ENCODE measurements around the gene GALP. TPM values are rescaled to one million over a fixed set of nuclear protein-coding genes. Genes with fewer than 3 reads are reported as not detected.

GALP gene
- total RNA-seq, 2 donors from 2014 or later, result not detected

DNA sequence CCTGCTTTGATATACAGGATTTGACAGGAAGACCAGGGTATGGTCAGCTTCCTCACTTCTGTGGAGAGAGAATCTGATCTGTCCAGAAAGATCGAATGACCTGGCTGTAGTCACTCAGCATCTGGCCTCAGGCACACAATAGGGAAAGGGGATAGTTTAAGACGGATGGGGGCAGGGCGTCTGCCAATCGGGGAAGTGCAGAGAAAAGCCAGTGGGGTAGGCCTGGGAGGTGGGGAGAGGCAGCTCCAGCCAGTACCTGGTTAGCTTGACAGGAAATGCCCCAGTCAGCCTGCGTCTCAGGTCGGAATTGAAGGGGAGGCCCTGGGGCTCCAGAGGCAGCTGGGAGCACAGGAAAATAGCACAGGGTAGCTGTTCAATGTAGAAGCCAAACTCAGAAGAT lies 22.3 kb upstream of the GALP start:
- no peak for DNase-seq
- H3K4me1 ChIP-seq, result no peaks in the 10 kb centered on the region
- no peak overlapping the region for H3K9ac ChIP-seq (ENCODE audit: low read depth in 2 of 2, low read length in 2 of 2)
- peaks cover 1% of the 10 kb centered on the region for H3K36me3 ChIP-seq
- TF ChIP-seq, protein P1, sequence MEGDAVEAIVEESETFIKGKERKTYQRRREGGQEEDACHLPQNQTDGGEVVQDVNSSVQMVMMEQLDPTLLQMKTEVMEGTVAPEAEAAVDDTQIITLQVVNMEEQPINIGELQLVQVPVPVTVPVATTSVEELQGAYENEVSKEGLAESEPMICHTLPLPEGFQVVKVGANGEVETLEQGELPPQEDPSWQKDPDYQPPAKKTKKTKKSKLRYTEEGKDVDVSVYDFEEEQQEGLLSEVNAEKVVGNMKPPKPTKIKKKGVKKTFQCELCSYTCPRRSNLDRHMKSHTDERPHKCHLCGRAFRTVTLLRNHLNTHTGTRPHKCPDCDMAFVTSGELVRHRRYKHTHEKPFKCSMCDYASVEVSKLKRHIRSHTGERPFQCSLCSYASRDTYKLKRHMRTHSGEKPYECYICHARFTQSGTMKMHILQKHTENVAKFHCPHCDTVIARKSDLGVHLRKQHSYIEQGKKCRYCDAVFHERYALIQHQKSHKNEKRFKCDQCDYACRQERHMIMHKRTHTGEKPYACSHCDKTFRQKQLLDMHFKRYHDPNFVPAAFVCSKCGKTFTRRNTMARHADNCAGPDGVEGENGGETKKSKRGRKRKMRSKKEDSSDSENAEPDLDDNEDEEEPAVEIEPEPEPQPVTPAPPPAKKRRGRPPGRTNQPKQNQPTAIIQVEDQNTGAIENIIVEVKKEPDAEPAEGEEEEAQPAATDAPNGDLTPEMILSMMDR (IDR thresholded peaks at IDR 0.05), result no peak
- no peak overlapping the region for H3K4me3 ChIP-seq
- intact Hi-C loops (cut with DNase I), result no loop called here
- H3K27ac ChIP-seq, result no peak overlapping the region
- no peaks in the 10 kb centered on the region for H3K27me3 ChIP-seq
- no peaks in the 10 kb centered on the region for H3K9me3 ChIP-seq

DNA sequence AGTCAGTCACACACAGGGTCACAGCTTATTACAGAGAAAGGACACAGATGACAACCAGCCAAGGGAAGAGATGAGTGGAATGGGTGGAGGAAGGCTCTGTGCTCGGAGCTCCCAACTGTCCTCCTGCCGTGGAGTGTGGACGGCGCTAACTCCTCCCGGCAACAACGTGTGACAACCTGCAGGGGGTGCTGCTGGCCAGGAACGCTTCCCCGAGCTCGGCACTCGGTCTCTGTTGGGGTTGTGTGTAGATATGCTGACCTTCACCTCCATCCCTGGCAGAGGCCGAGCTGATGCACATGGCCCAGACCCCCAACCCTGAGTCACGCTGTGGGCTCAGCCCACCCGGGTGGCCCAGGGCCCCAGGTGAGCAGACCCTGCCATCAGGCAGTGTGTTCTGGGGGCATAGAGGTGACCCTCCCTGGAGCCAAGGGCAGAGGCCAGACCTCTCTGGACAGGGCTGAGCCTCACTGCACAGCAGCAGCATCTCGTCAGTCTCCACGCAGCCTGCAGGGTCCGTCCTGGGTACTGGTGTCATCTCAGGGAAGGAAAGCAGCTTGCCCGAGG lies 20.6 kb upstream of the GALP start:
- no peaks in the 10 kb centered on the region for H3K9me3 ChIP-seq
- no peaks in the 10 kb centered on the region for H3K4me1 ChIP-seq
- no peak overlapping the region for H3K9ac ChIP-seq (ENCODE audit: low read depth in 2 of 2, low read length in 2 of 2)
- no peak overlapping the region for H3K4me3 ChIP-seq
- TF ChIP-seq, protein P1 (IDR thresholded peaks at IDR 0.05), result no peak
- intact Hi-C loops (cut with DNase I), result no loop called here
- H3K36me3 ChIP-seq, result no peaks in the 10 kb centered on the region
- no peak overlapping the region for H3K27ac ChIP-seq
- H3K27me3 ChIP-seq, result no peaks in the 10 kb centered on the region
- DNase-seq, result no peak

DNA sequence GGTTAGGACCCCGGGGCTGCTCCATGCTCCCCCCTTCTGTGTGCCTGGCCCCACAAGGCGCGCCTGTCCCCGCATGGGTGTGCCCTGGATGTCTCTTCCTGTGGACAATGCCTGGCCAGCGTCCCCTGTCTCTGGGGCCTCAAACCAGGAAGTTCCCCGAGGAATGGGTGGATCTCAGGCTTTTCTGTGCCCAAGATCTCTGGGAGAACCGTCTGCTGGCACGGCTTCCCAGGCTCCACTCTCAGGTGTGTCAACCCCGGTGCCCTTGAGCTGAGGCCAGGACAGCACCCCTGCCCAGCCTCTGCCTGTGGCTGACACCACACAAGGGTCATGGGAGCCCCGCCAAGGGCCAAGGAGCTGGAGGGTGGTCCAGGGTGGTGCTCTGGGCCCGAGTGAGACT lies 19.0 kb upstream of the GALP start:
- Histone ChIP-seq H3K36me3 (no peaks in the 10 kb centered on the region), H3K9ac (ENCODE audit: low read depth in 2 of 2, low read length in 2 of 2) (peak overlapping the region in 1 of 2 donors; percentile 31), H3K4me3 (no peak overlapping the region), H3K27me3 (no peaks in the 10 kb centered on the region), H3K4me1 (no peaks in the 10 kb centered on the region), H3K9me3 (no peaks in the 10 kb centered on the region), H3K27ac (peak overlapping the region; percentile 54)
- intact Hi-C loops (cut with DNase I), result no loop called here
- DNase-seq, result peak; percentile 67
- TF ChIP-seq, protein P1 (IDR thresholded peaks at IDR 0.05), result no peak

DNA sequence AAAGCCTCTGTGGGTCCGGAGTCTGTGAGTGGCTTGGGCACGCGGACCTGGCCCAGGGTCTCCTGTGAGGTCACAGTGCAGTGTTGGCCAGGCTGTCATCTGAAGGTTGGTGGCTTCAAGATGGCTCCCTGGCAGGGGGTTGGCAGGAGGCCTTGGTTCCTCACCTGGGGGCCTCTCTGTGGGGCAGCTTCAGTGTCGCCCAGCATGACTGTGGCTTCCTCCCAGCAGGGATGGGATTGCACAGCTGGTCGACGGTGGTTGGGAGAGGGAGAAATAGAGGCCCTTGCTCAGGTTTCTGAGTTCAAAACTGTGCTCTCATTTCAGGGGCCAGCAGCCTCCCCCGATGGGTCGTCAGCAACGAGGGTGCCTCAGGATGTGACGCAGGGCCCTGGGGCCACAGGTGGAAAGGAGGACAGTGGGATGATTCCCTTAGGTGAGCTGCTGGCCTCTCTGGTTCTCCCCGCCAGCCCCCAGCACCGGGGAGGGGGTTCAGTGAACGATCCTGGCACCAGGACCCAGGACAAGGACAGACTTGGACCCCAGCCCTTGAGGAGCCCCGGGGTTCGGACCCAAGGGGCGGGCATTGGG lies 17.5 kb upstream of the GALP start:
- H3K4me1 ChIP-seq, result no peaks in the 10 kb centered on the region
- no peak overlapping the region for H3K4me3 ChIP-seq
- H3K9me3 ChIP-seq, result no peaks in the 10 kb centered on the region
- no peaks in the 10 kb centered on the region for H3K27me3 ChIP-seq
- intact Hi-C loops (cut with DNase I), result no loop called here
- no peaks in the 10 kb centered on the region for H3K36me3 ChIP-seq
- TF ChIP-seq, protein P1 (IDR thresholded peaks at IDR 0.05), result no peak
- DNase-seq, result no peak
- no peak overlapping the region for H3K27ac ChIP-seq
- H3K9ac ChIP-seq (ENCODE audit: low read depth in 2 of 2, low read length in 2 of 2), result no peak overlapping the region

DNA sequence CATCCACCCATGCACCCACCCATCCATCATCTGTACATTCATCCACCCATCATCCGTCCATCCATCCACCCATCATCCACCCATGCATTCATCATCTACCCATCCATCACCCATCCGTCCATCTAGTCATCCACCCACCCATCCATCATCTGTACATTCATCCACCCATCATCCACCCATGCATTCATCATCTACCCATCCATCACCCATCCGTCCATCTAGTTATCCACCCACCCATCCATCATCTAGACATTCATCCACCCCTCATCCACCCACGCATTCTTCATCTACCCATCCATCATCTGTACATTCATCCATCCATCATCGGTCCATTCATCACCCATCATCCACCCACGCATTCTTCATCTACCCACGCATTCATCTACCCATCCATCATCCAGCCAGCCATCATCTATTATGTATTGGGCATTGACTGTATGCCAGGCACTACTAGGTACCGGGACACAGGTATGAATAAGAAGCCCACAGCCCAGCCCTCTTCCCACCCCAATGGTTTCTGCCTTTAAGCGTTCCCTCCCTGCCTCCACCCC lies 16.7 kb upstream of the GALP start:
- H3K9me3 ChIP-seq, result no peaks in the 10 kb centered on the region
- no peaks in the 10 kb centered on the region for H3K27me3 ChIP-seq
- no peak for DNase-seq
- intact Hi-C loops (cut with DNase I), result no loop called here
- H3K4me1 ChIP-seq, result no peaks in the 10 kb centered on the region
- TF ChIP-seq, protein P1 (IDR thresholded peaks at IDR 0.05), result no peak
- no peak overlapping the region for H3K9ac ChIP-seq (ENCODE audit: low read depth in 2 of 2, low read length in 2 of 2)
- no peak overlapping the region for H3K4me3 ChIP-seq
- no peak overlapping the region for H3K27ac ChIP-seq
- H3K36me3 ChIP-seq, result no peaks in the 10 kb centered on the region

Data from colonic mucosa (tissue), 4 donors.